SK-N-SH treated with all-trans-retinoic acid at 6 μM for 48 hours (cell line): ENCODE data around the gene THSD4.

ENCODE experiments used
- ARNTL ChIP-seq: fragments of 450-650 bp; formaldehyde crosslinking; IDR thresholded peaks from 2 replicates; pipeline ENCODE4 v1.5.0; 2020; ENCODE audit warnings: low read depth, mild to moderate bottlenecking, moderate library complexity, borderline replicate concordance
- BACH2 ChIP-seq: fragments of 250-450 bp; sonication (Bioruptor Pico); IDR thresholded peaks from 2 replicates; pipeline ENCODE4 v1.9.0; 2021; ENCODE audit warnings: mild to moderate bottlenecking, borderline replicate concordance
- ESRRG ChIP-seq: fragments of 250-450 bp; sonication (Bioruptor Pico); IDR thresholded peaks from 2 replicates; pipeline ENCODE4 v1.6.1; 2021; ENCODE audit warnings: mild to moderate bottlenecking
- GLIS3 ChIP-seq: fragments of 250-450 bp; sonication (Bioruptor Pico); IDR thresholded peaks from 2 replicates; pipeline ENCODE4 v1.5.0; 2020; ENCODE audit warnings: mild to moderate bottlenecking, moderate library complexity
- ZFP3 ChIP-seq: fragments of 250-450 bp; sonication (Bioruptor Pico); IDR thresholded peaks from 2 replicates; pipeline ENCODE4 v1.5.0; 2020; ENCODE audit warnings: mild to moderate bottlenecking, moderate library complexity
- ZFP30 ChIP-seq: fragments of 450-650 bp; formaldehyde crosslinking; IDR thresholded peaks from 2 replicates; pipeline ENCODE4 v1.5.0; 2022; ENCODE audit warnings: mild to moderate bottlenecking, moderate library complexity
- ZNF70 ChIP-seq: fragments of 450-650 bp; formaldehyde crosslinking; IDR thresholded peaks from 2 replicates; pipeline ENCODE4 v1.5.0; 2020; ENCODE audit warnings: mild to moderate bottlenecking, moderate library complexity
- TF ChIP-seq, protein P1 (sequence below): fragments of 250-450 bp; sonication (Bioruptor Pico); IDR thresholded peaks from 2 replicates; pipeline ENCODE4 v1.8.0; 2021; ENCODE audit warnings: low read depth, mild to moderate bottlenecking, moderate library complexity, borderline replicate concordance

DNA sequence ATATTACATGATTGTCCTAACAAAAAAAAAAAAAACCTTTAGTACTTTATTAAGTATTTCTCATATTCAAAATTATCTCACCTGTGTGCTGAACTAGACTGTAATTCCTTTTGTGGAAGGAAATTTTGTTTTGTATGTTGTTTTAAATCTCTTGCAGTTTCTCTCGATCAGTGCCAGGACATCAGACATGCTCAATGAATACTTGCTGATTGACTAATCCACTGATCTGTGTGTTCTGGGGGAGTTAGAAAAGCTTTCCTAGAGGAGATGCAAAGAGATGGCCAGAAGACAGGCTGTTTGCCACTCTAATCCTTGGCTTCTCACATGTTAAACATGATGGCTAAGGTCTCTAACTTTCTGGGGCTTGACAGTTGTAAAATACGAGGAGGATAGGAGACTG is 461.8 kb downstream of the THSD4 start:
- TF ChIP-seq ZFP30 (no peak), ESRRG (CRISPR knock-in tag) (no peak), ZNF70 (no peak), GLIS3 (CRISPR knock-in tag) (no peak), ARNTL (CRISPR knock-in tag) (no peak), BACH2 (CRISPR knock-in tag) (no peak), ZFP3 (CRISPR knock-in tag) (no peak)
- TF ChIP-seq, protein P1, sequence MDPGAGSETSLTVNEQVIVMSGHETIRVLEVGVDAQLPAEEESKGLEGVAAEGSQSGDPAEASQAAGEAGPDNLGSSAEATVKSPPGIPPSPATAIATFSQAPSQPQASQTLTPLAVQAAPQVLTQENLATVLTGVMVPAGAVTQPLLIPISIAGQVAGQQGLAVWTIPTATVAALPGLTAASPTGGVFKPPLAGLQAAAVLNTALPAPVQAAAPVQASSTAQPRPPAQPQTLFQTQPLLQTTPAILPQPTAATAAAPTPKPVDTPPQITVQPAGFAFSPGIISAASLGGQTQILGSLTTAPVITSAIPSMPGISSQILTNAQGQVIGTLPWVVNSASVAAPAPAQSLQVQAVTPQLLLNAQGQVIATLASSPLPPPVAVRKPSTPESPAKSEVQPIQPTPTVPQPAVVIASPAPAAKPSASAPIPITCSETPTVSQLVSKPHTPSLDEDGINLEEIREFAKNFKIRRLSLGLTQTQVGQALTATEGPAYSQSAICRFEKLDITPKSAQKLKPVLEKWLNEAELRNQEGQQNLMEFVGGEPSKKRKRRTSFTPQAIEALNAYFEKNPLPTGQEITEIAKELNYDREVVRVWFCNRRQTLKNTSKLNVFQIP (CRISPR knock-in tag) = no peak
